ENCODE data around the gene FLNC.
A peak's percentile ranks its signal among the peaks of the same experiment; 100 is the strongest.

FLNC gene

DNA sequence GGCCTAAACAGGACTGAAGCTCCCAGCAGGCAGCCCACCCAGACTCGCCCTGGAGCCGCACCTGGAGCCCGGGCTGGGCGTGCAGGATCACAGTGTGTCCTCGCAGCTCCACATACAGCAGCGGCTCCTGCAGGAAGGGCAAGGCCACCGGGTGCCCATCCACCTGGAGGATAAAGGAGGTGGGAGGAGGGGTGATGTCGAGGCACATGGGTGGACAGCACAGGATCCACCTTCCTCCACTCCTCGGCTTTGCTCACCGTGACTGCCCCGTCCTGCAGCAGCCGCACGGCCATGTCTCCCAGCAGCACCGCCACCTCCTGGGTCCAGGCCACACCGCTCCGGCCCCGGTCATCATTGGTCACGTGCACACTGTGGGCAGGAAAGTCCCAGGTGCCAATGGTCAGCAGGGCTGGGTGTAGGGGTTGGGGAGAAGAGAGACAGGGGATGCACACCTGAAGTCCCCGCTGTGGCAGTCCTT lies 49.3 kb downstream of the FLNC start:
- no peak for DNase-seq (ENCODE audit: low read depth)
- TF ChIP-seq, protein P1, sequence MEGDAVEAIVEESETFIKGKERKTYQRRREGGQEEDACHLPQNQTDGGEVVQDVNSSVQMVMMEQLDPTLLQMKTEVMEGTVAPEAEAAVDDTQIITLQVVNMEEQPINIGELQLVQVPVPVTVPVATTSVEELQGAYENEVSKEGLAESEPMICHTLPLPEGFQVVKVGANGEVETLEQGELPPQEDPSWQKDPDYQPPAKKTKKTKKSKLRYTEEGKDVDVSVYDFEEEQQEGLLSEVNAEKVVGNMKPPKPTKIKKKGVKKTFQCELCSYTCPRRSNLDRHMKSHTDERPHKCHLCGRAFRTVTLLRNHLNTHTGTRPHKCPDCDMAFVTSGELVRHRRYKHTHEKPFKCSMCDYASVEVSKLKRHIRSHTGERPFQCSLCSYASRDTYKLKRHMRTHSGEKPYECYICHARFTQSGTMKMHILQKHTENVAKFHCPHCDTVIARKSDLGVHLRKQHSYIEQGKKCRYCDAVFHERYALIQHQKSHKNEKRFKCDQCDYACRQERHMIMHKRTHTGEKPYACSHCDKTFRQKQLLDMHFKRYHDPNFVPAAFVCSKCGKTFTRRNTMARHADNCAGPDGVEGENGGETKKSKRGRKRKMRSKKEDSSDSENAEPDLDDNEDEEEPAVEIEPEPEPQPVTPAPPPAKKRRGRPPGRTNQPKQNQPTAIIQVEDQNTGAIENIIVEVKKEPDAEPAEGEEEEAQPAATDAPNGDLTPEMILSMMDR (IDR thresholded peaks at IDR 0.05; ENCODE audit: control insufficient read depth, extremely low read depth, insufficient read depth) = no peak
- H3K4me3 ChIP-seq (ENCODE audit: low read depth, low read length) = peak overlapping the region; percentile 43

GRCh38 chr7:128879939-128880746 lies 49.9 kb downstream of the FLNC start:
- TF ChIP-seq, protein P1 (IDR thresholded peaks at IDR 0.05; ENCODE audit: control insufficient read depth, extremely low read depth, insufficient read depth) = peak; percentile 98
- peak overlapping the region; percentile 43 for H3K4me3 ChIP-seq (ENCODE audit: low read depth, low read length)
- DNase-seq (ENCODE audit: low read depth) = no peak

DNA sequence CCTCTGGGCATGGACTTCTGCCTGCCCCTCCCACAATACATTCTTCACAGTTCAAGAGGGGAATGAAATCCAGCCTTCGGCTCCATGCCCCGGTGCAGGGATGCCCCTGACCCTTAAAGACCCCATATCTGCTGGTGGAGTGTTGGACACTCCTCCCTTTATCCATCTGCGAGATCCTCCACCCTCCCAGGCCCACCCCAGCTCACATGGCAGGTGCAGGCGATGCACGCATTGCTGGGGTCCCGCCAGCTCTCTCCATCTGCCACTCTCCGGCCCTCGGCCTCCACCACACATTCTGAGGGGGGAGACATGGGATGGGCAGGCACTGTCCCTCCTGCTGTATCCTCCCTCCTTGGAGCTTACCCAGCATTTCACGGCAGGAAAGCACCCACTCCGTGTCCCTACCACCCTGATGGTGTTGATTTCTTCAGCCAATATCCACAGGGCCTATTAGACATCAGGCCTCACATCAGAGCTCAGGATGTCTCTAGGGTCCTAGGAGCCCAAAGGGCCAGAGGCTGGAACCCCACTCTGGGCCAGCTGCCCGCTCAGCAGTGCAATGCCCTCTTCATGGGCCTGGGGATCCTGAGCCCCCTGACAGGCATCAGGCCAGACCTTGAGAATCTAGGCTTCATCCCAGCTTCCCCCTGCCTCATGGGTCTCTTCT lies 50.7 kb downstream of the FLNC start:
- H3K4me3 ChIP-seq (ENCODE audit: low read depth, low read length) = no peak overlapping the region
- TF ChIP-seq, protein P1 (IDR thresholded peaks at IDR 0.05; ENCODE audit: control insufficient read depth, extremely low read depth, insufficient read depth) = no peak
- DNase-seq (ENCODE audit: low read depth) = no peak

GRCh38 chr7:128881458-128882125 lies 51.4 kb downstream of the FLNC start:
- no peak overlapping the region for H3K4me3 ChIP-seq (ENCODE audit: low read depth, low read length)
- TF ChIP-seq, protein P1 (IDR thresholded peaks at IDR 0.05; ENCODE audit: control insufficient read depth, extremely low read depth, insufficient read depth) = no peak
- no peak for DNase-seq (ENCODE audit: low read depth)

GRCh38 chr7:128882134-128882533 lies 51.9 kb downstream of the FLNC start:
- no peak for DNase-seq (ENCODE audit: low read depth)
- TF ChIP-seq, protein P1 (IDR thresholded peaks at IDR 0.05; ENCODE audit: control insufficient read depth, extremely low read depth, insufficient read depth) = no peak
- no peak overlapping the region for H3K4me3 ChIP-seq (ENCODE audit: low read depth, low read length)

- TF ChIP-seq, protein P1 (IDR thresholded peaks at IDR 0.05; ENCODE audit: control insufficient read depth, extremely low read depth, insufficient read depth) = peak; percentile 98
- DNase-seq (ENCODE audit: low read depth) = no peak
- H3K4me3 ChIP-seq (ENCODE audit: low read depth, low read length) = no peak overlapping the region
These were observed 53.6 kb downstream of the FLNC start for GRCh38 chr7:128883622-128884448.

All from LNCaP clone FGC (cell line).